ENCODE measurements around the gene B4GALT5.

Gene B4GALT5

DNA sequence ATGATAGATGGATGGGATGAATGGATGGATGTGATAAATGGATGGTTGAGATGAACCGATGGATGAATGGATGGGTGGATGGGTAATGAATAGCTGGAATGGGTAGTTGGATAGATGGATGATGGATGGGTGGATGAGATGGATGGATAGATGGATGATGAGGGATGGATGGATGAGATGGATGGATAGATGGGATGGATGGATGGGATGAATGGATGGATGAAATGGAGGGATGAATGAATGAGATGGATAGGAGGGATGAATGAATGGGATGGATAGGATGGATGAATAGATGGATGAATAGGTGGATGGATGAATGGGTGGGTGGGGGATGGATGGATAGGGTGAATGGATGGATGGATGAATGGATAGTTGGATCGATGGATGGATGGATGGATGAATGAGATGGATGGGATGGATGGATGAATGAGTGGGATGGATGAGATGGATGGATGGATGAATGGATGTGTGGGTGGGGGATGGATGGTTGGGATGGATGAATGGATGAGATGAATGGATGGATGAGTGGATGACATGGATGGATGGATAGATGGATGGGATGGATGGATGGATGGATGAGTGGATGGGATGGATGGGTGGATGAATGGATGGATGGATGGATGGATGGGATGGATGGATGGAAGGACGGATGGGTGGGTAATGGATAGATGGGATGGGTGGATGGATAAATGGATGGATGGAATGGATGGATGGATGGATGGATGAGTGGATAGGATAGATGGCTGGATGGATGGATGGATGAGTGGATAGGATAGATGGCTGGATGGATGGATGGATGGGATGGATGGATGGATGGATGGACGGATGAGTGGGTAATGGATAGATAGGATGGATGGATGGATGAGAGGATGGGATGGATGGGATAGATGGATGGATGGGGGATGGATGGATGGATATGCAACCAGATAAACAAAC is 94.3 kb downstream of the B4GALT5 start:
- TF ChIP-seq, protein P1, sequence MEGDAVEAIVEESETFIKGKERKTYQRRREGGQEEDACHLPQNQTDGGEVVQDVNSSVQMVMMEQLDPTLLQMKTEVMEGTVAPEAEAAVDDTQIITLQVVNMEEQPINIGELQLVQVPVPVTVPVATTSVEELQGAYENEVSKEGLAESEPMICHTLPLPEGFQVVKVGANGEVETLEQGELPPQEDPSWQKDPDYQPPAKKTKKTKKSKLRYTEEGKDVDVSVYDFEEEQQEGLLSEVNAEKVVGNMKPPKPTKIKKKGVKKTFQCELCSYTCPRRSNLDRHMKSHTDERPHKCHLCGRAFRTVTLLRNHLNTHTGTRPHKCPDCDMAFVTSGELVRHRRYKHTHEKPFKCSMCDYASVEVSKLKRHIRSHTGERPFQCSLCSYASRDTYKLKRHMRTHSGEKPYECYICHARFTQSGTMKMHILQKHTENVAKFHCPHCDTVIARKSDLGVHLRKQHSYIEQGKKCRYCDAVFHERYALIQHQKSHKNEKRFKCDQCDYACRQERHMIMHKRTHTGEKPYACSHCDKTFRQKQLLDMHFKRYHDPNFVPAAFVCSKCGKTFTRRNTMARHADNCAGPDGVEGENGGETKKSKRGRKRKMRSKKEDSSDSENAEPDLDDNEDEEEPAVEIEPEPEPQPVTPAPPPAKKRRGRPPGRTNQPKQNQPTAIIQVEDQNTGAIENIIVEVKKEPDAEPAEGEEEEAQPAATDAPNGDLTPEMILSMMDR (IDR thresholded peaks at IDR 0.05): no peak

DNA sequence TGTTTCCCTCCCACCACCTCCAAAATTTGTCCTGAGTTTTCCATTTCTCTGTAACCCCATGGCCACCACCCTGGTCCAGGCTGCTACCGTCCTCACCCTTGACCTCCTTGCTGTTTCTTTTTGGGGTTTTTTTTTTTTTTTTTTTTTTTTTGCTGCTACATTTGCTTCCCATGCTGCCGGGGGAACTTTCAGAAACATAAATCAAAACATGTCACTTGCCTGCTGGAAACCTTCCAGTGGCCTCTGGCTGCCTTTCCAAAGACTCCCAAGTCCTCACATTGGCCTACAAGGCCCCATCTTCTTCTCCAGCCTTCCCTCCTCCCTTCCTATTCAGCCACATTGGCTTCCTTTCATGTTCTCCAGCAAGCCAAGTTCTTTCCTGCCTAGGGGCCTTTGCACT is 95.4 kb downstream of the B4GALT5 start:
- TF ChIP-seq, protein P1 (IDR thresholded peaks at IDR 0.05): no peak

DNA sequence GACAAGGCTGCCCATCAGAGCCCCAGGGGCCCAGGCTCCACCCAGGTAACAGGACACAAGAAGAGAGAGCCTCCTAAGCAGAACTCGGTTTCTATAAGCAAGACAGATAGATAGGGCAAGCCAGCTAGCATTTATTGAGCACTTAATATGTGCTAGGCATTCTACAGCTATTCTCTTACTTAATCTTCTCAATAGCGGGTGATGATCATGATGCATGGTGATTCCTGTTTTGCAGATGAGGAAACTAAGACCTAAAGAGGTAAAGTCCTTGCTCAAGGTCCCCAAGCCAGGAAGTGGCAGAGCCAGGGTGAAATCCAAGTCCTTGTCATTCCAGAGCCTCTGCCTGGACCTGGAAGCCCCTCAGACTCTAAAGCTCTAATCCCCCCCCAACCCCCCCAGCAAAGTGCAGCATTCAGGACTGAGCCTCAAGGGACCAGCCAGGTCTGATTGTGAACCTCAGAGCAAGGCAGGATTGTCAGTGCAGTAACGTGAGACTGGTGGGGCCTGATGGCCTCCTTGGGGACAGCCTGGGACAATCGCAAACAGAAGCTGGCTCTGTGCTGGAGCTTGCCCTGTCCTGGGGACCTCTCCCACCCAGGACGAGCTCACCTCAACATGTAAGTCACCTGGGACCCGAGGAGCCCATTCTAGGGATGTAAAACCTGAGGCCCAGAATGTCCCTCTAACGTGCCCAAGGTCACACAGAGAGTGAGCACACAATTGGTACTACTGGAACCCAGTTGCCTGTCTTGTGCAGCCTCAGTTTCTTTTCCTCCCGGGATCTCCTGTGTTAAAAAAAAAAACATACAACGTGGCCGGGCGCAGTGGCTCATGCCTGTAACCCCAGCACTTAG is 97.3 kb downstream of the B4GALT5 start:
- TF ChIP-seq, protein P1 (IDR thresholded peaks at IDR 0.05): no peak

DNA sequence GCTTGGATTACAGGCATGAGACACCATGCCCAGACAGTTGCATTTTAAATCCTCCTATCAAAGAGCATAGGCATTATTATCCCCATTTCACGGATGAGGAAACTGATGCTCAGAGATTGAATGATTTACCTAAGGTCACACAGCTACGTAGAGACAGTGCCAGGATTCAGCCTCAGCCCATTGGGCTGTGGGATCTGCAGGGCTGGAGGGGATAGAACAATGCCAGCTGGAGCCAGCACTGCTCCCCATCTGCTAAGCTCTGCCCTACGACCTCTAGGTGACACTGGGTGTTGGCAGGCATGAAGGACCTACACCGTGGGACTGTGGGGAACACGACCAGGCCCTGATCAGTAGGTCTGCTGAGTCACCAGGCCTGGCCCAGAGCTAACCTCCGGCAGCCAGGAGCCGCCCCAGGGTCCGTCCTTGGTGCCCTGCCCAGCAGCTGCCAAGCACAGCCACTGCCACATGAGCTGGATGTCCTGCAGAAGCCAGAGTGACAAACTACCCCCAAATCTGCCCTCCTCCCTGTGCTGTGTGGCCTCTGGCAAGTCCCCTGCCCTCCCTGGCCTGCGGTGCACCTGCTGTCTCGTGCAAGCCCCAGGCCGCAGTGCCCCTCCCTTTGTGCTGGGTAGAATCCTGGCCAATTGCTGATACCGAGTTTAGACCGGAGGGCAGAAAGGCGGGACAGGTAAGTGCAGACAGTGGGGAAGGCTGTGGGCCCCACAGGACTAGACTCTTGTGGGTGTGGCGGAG is 98.1 kb downstream of the B4GALT5 start:
- TF ChIP-seq, protein P1 (IDR thresholded peaks at IDR 0.05): no peak

DNA sequence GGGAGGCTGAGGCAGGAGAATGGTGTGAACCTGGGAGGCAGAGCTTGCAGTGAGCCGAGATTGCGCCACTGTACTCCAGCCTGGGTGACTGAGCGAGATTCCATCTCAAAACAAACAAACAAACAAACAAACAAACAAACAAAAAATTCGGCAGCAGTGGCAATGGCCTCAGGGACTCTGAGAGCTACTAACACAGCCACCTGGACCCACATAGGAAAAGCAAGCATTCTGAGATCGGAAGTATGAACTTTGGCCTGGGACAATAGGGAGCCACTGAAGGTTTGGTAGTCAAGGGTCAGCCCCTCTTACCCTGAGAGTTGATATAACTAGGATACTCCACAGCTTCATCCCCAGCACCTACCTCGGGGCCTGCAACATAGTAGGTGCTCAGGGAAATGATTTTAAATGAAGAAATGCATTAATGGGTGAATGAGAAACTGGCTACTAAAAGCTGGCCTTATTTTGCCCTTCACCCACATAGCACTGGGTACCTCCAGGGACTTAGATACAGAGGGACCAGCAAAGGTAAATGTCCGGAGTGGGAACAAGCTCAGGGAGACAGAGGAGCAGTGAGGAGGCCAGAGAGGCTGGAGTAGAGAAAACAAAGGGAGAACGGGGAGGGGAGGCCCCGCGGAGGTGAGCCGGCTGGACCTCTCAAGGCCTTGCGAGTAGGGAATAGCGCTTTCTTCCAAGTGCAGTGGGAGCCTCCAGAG is 99.2 kb downstream of the B4GALT5 start:
- TF ChIP-seq, protein P1 (IDR thresholded peaks at IDR 0.05): no peak

DNA sequence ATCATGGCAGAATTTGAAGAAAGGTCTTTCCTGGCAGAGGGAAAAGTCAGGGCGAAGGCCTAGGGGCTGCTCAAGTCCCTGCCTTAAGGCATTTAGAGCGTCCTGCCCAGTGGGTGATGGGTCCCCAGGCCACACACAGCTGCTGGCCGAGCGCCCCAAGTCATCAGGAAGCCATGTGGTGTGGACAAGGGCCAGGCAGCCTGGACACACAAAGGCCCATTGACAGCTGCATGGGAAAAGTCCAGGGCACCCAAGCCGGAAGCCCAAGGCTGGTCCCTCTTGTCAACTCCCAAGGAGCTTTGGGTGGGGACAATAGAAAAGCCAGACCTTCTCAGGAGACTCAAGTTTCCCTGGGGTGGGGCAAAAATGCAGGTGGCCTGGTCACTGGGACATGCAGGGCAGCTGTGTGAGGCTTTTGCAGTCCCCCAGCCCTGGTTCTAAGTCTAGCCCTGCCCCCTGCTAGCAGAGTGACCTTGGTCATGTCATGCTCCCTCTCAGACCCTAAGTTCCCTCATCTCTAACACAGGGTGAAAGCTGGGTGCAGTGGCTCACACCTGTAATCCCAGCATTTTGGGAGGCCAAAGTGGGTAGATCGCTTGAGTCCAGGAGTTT is 101.4 kb downstream of the B4GALT5 start:
- TF ChIP-seq, protein P1 (IDR thresholded peaks at IDR 0.05): no peak
